Common myeloid progenitor, CD34-positive (primary cell): Measurements from ENCODE around the gene LRP1-AS.

ENCODE experiments used
- CTCF ChIA-PET: fragments of 350-600 bp; sonication (Branson Sonifier 250); formaldehyde crosslinking; loops from one replicate; lab custom pipeline; 2021; ENCODE audit warnings: antibody characterized with exemption; lab: Charles Lee
- POLR2A ChIA-PET: fragments of 350-600 bp; sonication (Branson Sonifier 250); formaldehyde crosslinking; loops from one replicate; lab custom pipeline; 2021; ENCODE audit warnings: antibody characterized with exemption; lab: Charles Lee
- DNase-seq, 3 donors: peaks; one replicate each; pipeline versions ENCODE4 v3.0.0 to v3.0.0-alpha.2; 2013
- H3K27ac ChIP-seq, 2 experiments: 1 replicate in 1 of 2; 2 replicates in 1 of 2; pipeline ENCODE4 v1.7.0; 2013; ENCODE audit warnings: inconsistent platforms in 2 of 2, low read length in 2 of 2, mild to moderate bottlenecking in 2 of 2, low read depth in 1 of 2, moderate library complexity in 1 of 2; ENCODE audit not compliant: severe bottlenecking in 2 of 2, insufficient read depth in 1 of 2, poor library complexity in 1 of 2
- H3K27me3 ChIP-seq, 5 experiments: replicated peaks in 2 of 5; 1 replicate in 3 of 5; 2 replicates in 2 of 5; pipeline versions ENCODE4 v1.6.1 to v1.7.0; 2013; ENCODE audit warnings: low read length in 4 of 5, mild to moderate bottlenecking in 2 of 5, moderate library complexity in 2 of 5, inconsistent platforms in 1 of 5; ENCODE audit not compliant: insufficient read depth in 5 of 5, control insufficient read depth in 4 of 5
- H3K36me3 ChIP-seq, 4 experiments: 1 replicate in 2 of 4; 2 replicates in 2 of 4; pipeline versions ENCODE4 v1.6.1 to v1.7.0; 2013; ENCODE audit warnings: low read length in 3 of 4, control low read depth in 1 of 4, mild to moderate bottlenecking in 1 of 4; ENCODE audit not compliant: control insufficient read depth in 4 of 4, insufficient read depth in 4 of 4
- H3K4me1 ChIP-seq, 4 experiments: 1 replicate in 3 of 4; 2 replicates in 1 of 4; pipeline versions ENCODE4 v1.6.1 to v1.7.1; 2013; ENCODE audit warnings: low read length in 3 of 4, mild to moderate bottlenecking in 3 of 4, control low read depth in 1 of 4, inconsistent platforms in 1 of 4, moderate library complexity in 1 of 4; ENCODE audit not compliant: control insufficient read depth in 4 of 4, insufficient read depth in 4 of 4; ENCODE audit errors: control extremely low read depth in 1 of 4
- H3K4me3 ChIP-seq, 7 experiments: 1 replicate in 4 of 7; 2 replicates in 3 of 7; pipeline versions ENCODE4 v1.5.1 to v1.7.0; 2013; ENCODE audit warnings: mild to moderate bottlenecking in 7 of 7, low read length in 6 of 7, moderate library complexity in 6 of 7, inconsistent platforms in 2 of 7, low read depth in 2 of 7, control low read depth in 1 of 7; ENCODE audit not compliant: insufficient read depth in 4 of 7, control insufficient read depth in 1 of 7; ENCODE audit errors: extremely low read depth in 1 of 7
- H3K9me3 ChIP-seq, 5 experiments: 1 replicate in 4 of 5; 2 replicates in 1 of 5; pipeline versions ENCODE4 v1.6.1 to v1.7.1; 2013; ENCODE audit warnings: low read length in 4 of 5, mild to moderate bottlenecking in 2 of 5, inconsistent platforms in 1 of 5, low read depth in 1 of 5, moderate library complexity in 1 of 5; ENCODE audit not compliant: control insufficient read depth in 4 of 5, insufficient read depth in 2 of 5; ENCODE audit errors: control extremely low read depth in 1 of 5
- WGBS: methylation state at CpG from one replicate; pipeline ENCODE4 v1.1.5; 2013; ENCODE audit not compliant: insufficient coverage; 5-methylcytosine and 5-hydroxymethylcytosine counted together

Gene LRP1-AS

DNA sequence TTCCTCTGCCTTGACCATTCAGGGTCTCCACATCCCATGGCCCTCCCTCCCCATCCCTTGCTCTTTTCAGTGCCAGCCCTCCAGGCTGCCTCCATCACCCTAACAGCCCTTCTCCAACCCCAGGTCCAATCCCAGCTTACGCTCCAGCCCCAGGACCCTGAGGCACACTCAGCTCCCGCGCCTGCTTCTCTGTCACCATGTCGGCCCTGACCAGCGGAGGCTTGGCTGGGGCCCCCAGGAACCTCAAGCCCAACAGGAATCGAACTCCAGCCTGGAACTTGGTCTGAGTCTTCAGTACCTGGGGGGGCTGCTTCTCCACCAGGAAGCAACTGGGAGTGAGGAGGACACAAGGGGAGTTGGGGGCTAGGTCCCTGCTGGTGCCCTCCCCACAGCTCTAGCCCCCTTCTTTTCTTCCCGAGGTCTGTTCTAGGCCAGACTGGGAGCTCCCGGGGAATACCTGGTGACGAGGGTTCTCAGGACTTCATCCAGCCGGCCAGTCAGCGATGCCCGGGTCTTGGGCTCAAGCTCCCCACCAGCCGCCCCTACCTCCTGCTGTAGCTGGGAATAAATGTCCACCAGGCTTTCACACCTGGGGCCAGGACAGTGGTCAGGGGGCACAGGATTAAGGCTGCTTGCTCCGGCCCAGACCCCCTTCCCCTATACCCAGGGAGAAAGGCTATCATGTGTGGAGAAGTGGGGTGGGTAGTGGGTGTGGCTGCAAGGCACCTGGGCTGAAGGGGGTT, 42.2 kb downstream of the LRP1-AS start:
- POLR2A ChIA-PET = interaction anchor here (1.9 kb wide), 1 partner anchor 17 kb away, joined by 4 read pairs; no protein-coding TSS in a partner anchor
- CTCF ChIA-PET = interaction anchor here (0.7 to 27.7 kb wide), 4 partner anchors 9 to 34 kb away, joined by 3 to 835 read pairs (median 152); partner anchors contain the start of gene NEMP1
- over 99% methylated on average over 13 of the region's 14 CpGs for WGBS
- Histone ChIP-seq H3K36me3 (peaks cover 13 to 63% (median 55%) of the 10 kb centered on the region in 4 experiments), H3K27ac (no peak overlapping the region), H3K4me1 (peaks cover 6 to 20% (median 18%) of the 10 kb centered on the region in 4 experiments), H3K9me3 (no peaks in the 10 kb centered on the region), H3K4me3 (no peak overlapping the region), H3K27me3 (no peaks in the 10 kb centered on the region)
- no peak for DNase-seq

DNA sequence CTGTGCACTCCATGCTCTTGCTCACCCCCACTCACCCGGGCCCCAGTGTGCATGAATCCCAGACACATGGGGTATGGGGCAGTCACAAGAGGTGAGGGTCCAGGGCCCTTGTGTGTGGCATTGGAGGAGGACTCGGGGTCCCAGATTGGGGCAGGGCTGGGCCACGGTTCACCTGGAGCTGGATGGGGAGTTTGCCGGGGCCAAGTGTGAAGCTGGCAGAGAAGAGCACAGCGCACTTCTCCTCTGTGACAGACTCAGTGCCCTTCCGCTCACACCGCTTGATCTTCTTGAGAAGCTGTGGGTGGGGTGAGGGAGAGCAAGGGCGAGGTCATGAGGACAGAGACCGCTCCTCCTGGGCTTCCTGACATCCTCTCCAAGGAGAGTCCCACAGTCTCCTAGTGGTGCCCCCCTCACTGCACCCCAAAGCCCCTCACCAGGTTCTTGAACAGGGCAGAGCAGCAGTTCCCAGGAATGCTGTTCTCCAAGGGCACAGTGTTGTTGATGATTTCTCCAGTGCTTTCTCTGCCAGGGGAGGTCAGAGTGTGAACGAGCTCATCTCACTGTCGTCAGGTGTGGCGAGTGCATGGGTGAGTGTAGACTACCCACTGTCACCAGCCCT, 43.0 kb downstream of the LRP1-AS start:
- CTCF ChIA-PET = interaction anchor here (0.7 to 27.7 kb wide), 4 partner anchors 8 to 70 kb away, joined by 3 to 835 read pairs (median 124); partner anchors contain the start of gene NEMP1
- POLR2A ChIA-PET = interaction anchor here (1.9 kb wide), 1 partner anchor 17 kb away, joined by 4 read pairs; no protein-coding TSS in a partner anchor
- peaks cover 0 to 12% (median 10%) of the 10 kb centered on the region in 4 experiments for H3K4me1 ChIP-seq
- H3K4me3 ChIP-seq = no peak overlapping the region
- DNase-seq = no peak
- peaks cover 14 to 71% (median 62%) of the 10 kb centered on the region in 4 experiments for H3K36me3 ChIP-seq
- WGBS = 100% methylated on average over 8 of the region's 12 CpGs
- H3K9me3 ChIP-seq = no peaks in the 10 kb centered on the region
- no peaks in the 10 kb centered on the region for H3K27me3 ChIP-seq
- no peak overlapping the region for H3K27ac ChIP-seq

DNA sequence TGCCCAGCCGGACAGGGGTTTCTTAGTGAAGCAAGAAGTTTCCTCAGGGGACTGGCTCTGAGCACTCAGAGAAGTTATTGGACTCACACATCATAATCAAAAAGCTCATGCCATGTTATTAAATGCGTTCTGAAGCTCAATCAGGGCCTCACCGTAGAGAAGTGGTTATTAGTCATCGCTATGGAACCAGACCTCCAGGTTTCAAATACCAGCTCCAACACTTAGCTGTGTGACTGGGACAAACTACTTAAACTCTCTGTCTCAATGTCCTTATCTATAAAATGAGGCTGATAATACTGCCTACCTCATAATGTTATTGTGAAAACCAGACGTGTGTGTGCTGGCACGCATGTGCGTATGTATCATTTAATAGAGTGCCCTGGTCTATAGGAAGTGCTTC, 43.6 kb downstream of the LRP1-AS start:
- Histone ChIP-seq H3K4me1 (peaks cover 0 to 12% (median 8%) of the 10 kb centered on the region in 4 experiments), H3K27ac (no peak overlapping the region), H3K36me3 (peaks cover 14 to 76% (median 67%) of the 10 kb centered on the region in 4 experiments), H3K27me3 (no peaks in the 10 kb centered on the region), H3K9me3 (no peaks in the 10 kb centered on the region), H3K4me3 (no peak overlapping the region)
- DNase-seq = no peak
- ChIA-PET POLR2A (interaction anchor here (1.9 kb wide), 1 partner anchor 16 kb away, joined by 4 read pairs; no protein-coding TSS in a partner anchor), CTCF (interaction anchor here (1.0 to 27.7 kb wide), 3 partner anchors 8 to 70 kb away, joined by 3 to 835 read pairs (median 244); partner anchors contain the start of gene NEMP1)
- WGBS = 100% methylated on average over 5 of the region's 7 CpGs

- peak in 2 of 3 donors; percentile 34 for DNase-seq
- H3K4me3 ChIP-seq = no peak overlapping the region
- no peaks in the 10 kb centered on the region for H3K9me3 ChIP-seq
- peaks cover 0 to 12% (median 8%) of the 10 kb centered on the region in 4 experiments for H3K4me1 ChIP-seq
- ChIA-PET CTCF (interaction anchor here (1.3 to 27.7 kb wide), 5 partner anchors 6 to 31 kb away, joined by 3 to 835 read pairs (median 244); partner anchors contain the start of genes NEMP1 and STAT6), POLR2A (interaction anchor here (1.6 kb wide), 1 partner anchor 10 kb away, joined by 5 read pairs; no protein-coding TSS in a partner anchor)
- peak overlapping the region; percentile 25 to 75 for H3K27ac ChIP-seq
- peaks cover 20 to 78% (median 72%) of the 10 kb centered on the region in 4 experiments for H3K36me3 ChIP-seq
- 79% methylated on average over 9 of the region's 15 CpGs for WGBS
- H3K27me3 ChIP-seq = no peaks in the 10 kb centered on the region
Measured at GRCh38 chr12:57101892-57102695, 45.3 kb downstream of the LRP1-AS start.

DNA sequence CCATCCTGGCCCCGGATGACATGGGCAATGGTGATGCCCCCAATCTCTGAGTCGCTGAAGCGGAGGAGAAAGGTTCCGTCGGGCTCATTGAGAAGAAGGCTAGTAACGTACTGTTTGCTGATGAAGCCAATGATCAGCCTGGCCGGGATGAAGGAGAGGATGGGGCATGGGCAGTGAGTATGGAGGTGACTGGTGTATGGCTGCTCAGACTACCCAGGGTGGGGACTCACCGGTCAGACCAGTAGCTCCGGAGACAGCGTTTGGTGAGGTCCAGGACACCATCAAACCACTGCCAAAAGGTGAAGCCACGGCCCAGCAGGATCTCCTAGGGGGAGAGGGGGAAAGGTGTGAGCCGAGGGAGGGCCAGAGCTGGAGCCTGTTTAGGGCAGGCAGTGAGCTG, 47.7 kb downstream of the LRP1-AS start:
- H3K27ac ChIP-seq = peak overlapping the region in 1 of 2 experiments; percentile 18
- no peak for DNase-seq
- no peaks in the 10 kb centered on the region for H3K9me3 ChIP-seq
- no peak overlapping the region for H3K4me3 ChIP-seq
- no peaks in the 10 kb centered on the region for H3K27me3 ChIP-seq
- ChIA-PET CTCF (interaction anchor here (1.7 to 27.7 kb wide), 4 partner anchors 8 to 29 kb away, joined by 5 to 835 read pairs (median 126); partner anchors contain the start of genes NEMP1 and STAT6), POLR2A (interaction anchor here (1.3 kb wide), 1 partner anchor 12 kb away, joined by 3 read pairs; no protein-coding TSS in a partner anchor)
- peaks cover 13 to 78% (median 70%) of the 10 kb centered on the region in 4 experiments for H3K36me3 ChIP-seq
- WGBS = over 99% methylated on average over 11 of the region's 12 CpGs
- H3K4me1 ChIP-seq = peaks cover 0 to 12% (median 8%) of the 10 kb centered on the region in 4 experiments

- POLR2A ChIA-PET = interaction anchor here (1.3 kb wide), 1 partner anchor 13 kb away, joined by 3 read pairs; no protein-coding TSS in a partner anchor
- H3K4me1 ChIP-seq = peaks cover 0 to 16% (median 13%) of the 10 kb centered on the region in 4 experiments
- peaks cover 13 to 76% (median 66%) of the 10 kb centered on the region in 4 experiments for H3K36me3 ChIP-seq
Measured at GRCh38 chr12:57099047-57099714, 48.2 kb downstream of the LRP1-AS start.

More at GRCh38 chr12:57099047-57099714, 48.2 kb downstream of the LRP1-AS start:
- Histone ChIP-seq H3K27ac (peak overlapping the region in 1 of 2 experiments; percentile 18), H3K27me3 (no peaks in the 10 kb centered on the region), H3K4me3 (no peak overlapping the region), H3K9me3 (no peaks in the 10 kb centered on the region)
- DNase-seq = no peak
- CTCF ChIA-PET = interaction anchor here (1.2 to 27.7 kb wide), 6 partner anchors 8 to 74 kb away, joined by 3 to 835 read pairs (median 7); partner anchors contain the start of genes NEMP1 and STAT6
- 60% methylated on average over 5 of the region's 11 CpGs for WGBS
